Measurements from ENCODE around the gene HSD17B2. TPM values are rescaled to one million over a fixed set of nuclear protein-coding genes. Genes with fewer than 3 reads are reported as not detected.

The HSD17B2 gene
- total RNA-seq, 4 donors from 2014 or later, result 0.22 to 0.29 TPM; not detected in 2

GRCh38 chr16:82037666-82038065 is 2.6 kb downstream of the HSD17B2 start:
- no peak overlapping the region for H3K4me3 ChIP-seq
- no peaks in the 10 kb centered on the region for H3K27me3 ChIP-seq
- in situ Hi-C loops (cut with MboI; ENCODE audit: low sequenced_read_pairs in 4 of 4) (no loop called here), intact Hi-C loops (cut with DNase I; ENCODE audit: low total_unique reads) (no loop called here)
- H3K27ac ChIP-seq, result no peak overlapping the region
- ATAC-seq (no peak), DNase-seq (no peak)
- TF ChIP-seq POLR2A (IDR thresholded peaks at IDR 0.05), result no peak
- TF ChIP-seq CTCF (IDR thresholded peaks at IDR 0.05 in 4 of 5, conservative IDR thresholded peaks at IDR 0.05 in 1 of 5), result no peak
- no peaks in the 10 kb centered on the region for H3K36me3 ChIP-seq
- no peaks in the 10 kb centered on the region for H3K9me3 ChIP-seq
- no peaks in the 10 kb centered on the region for H3K4me1 ChIP-seq

- H3K27ac ChIP-seq, result no peak overlapping the region
- H3K36me3 ChIP-seq, result no peaks in the 10 kb centered on the region
- ATAC-seq, result no peak
- H3K27me3 ChIP-seq, result no peaks in the 10 kb centered on the region
- no peak overlapping the region for H3K4me3 ChIP-seq
- TF ChIP-seq POLR2A (IDR thresholded peaks at IDR 0.05), result no peak
- TF ChIP-seq CTCF (IDR thresholded peaks at IDR 0.05 in 4 of 5, conservative IDR thresholded peaks at IDR 0.05 in 1 of 5), result no peak
- no peaks in the 10 kb centered on the region for H3K4me1 ChIP-seq
- DNase-seq, result no peak
- no peaks in the 10 kb centered on the region for H3K9me3 ChIP-seq
- intact Hi-C loops (cut with DNase I; ENCODE audit: low total_unique reads) (no loop called here), in situ Hi-C loops (cut with MboI; ENCODE audit: low sequenced_read_pairs in 4 of 4) (no loop called here)
Measured at GRCh38 chr16:82040296-82040695, 5.2 kb downstream of the HSD17B2 start.

GRCh38 chr16:82041542-82041941 is 6.5 kb downstream of the HSD17B2 start:
- in situ Hi-C loops (cut with MboI; ENCODE audit: low sequenced_read_pairs in 4 of 4), result no loop called here
- Histone ChIP-seq H3K4me3 (no peak overlapping the region), H3K4me1 (no peaks in the 10 kb centered on the region), H3K27ac (no peak overlapping the region), H3K36me3 (no peaks in the 10 kb centered on the region), H3K9me3 (no peaks in the 10 kb centered on the region), H3K27me3 (no peaks in the 10 kb centered on the region)
- TF ChIP-seq CTCF (IDR thresholded peaks at IDR 0.05 in 4 of 5, conservative IDR thresholded peaks at IDR 0.05 in 1 of 5), result no peak
- no peak for TF ChIP-seq POLR2A (IDR thresholded peaks at IDR 0.05)
- intact Hi-C loops (cut with DNase I; ENCODE audit: low total_unique reads), result no loop called here
- ATAC-seq (no peak), DNase-seq (no peak)

GRCh38 chr16:82042144-82042543 is 7.1 kb downstream of the HSD17B2 start:
- H3K27ac ChIP-seq, result no peak overlapping the region

More at GRCh38 chr16:82042144-82042543, 7.1 kb downstream of the HSD17B2 start:
- intact Hi-C loops (cut with DNase I; ENCODE audit: low total_unique reads) (no loop called here), in situ Hi-C loops (cut with MboI; ENCODE audit: low sequenced_read_pairs in 4 of 4) (no loop called here)
- no peaks in the 10 kb centered on the region for H3K4me1 ChIP-seq
- ATAC-seq, result no peak
- no peaks in the 10 kb centered on the region for H3K27me3 ChIP-seq
- no peak for TF ChIP-seq POLR2A (IDR thresholded peaks at IDR 0.05)
- TF ChIP-seq CTCF (IDR thresholded peaks at IDR 0.05 in 4 of 5, conservative IDR thresholded peaks at IDR 0.05 in 1 of 5), result no peak
- H3K4me3 ChIP-seq, result no peak overlapping the region
- H3K36me3 ChIP-seq, result no peaks in the 10 kb centered on the region
- H3K9me3 ChIP-seq, result no peaks in the 10 kb centered on the region
- no peak for DNase-seq

All from gastrocnemius medialis (tissue), 4 donors.